Stimulated activated CD4-positive, alpha-beta T cell treated with anti-CD3 and anti-CD28 coated beads, Interleukin-12 subunit alpha, Interleukin-12 subunit beta, amount 100 ng/mL, for 48 hours (primary cell): Measurements from ENCODE around the gene SLCO1B3.
A peak's percentile ranks its signal among the peaks of the same experiment; 100 is the strongest.

Experiments used
- DNase-seq, 3 donors: peaks; one replicate each; pipeline ENCODE4 v3.0.0-alpha.2; 2020; ENCODE audit warnings: low read depth in 2 of 3, low spot score in 1 of 3

Gene SLCO1B3

DNA sequence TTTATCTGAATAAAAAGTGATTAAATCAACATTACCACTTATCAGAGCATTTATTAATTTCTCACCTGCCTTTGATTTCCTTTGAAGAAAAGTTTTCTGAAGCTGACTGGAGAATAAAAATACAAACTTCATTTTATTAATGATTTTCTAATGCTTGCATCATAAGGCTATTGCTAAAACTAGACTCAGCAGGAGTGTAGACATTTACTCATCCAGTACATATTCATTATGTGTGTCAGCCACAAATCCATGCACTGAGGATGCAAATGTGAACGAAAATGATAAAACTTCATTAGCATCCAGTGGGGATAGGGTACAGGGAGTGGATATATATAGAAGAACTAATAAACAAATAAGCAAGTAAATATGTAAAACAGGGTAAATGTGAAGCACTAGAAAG is 74.6 kb downstream of the SLCO1B3 start:
- no peak for DNase-seq

GRCh38 chr12:20885552-20885951 is 75.0 kb downstream of the SLCO1B3 start:
- DNase-seq, result no peak

- no peak for DNase-seq
These were observed 106.8 kb downstream of the SLCO1B3 start for GRCh38 chr12:20917269-20917668.

DNA sequence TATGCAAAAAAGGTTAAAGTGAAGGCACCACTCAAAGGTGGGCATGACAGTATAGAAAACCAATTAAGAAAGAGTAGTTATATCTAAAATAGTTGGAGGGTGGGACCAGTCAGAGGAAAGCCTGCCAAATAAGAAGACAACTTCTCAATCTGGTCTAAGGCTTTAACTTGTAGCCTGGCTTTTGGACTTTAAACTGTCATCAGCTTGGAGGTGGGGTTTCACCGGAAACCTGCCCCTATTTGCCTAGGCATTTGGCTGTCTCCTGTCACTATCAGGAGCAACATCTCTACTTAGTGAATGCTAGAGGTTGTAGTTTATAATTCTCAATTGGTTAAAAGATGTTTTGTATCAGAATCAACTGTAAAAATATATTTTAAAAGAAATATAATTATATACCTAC is 107.3 kb downstream of the SLCO1B3 start:
- no peak for DNase-seq

GRCh38 chr12:20931894-20932293 is 121.4 kb downstream of the SLCO1B3 start:
- DNase-seq, result no peak

DNA sequence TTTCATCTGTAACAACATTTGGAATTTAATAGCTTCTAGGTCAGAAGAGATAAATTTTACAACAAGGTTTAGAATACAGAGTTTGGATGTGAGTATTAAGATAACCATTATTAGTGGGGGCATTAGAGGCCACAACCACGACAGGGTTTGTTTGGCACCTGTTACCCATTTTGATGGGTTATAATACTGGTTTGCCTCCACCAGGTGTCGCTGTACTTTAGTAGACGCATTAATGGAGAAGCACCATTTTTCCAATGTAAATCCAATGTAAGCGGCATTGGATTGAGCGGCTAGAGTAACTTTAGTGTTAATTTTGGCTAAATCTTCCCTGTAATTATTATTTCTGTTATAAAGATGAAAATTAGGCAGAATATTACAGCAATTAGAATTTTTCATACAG is 136.2 kb downstream of the SLCO1B3 start:
- peak in 1 of 3 donors; percentile 14 for DNase-seq

GRCh38 chr12:20950248-20950647 is 139.7 kb downstream of the SLCO1B3 start:
- no peak for DNase-seq

DNA sequence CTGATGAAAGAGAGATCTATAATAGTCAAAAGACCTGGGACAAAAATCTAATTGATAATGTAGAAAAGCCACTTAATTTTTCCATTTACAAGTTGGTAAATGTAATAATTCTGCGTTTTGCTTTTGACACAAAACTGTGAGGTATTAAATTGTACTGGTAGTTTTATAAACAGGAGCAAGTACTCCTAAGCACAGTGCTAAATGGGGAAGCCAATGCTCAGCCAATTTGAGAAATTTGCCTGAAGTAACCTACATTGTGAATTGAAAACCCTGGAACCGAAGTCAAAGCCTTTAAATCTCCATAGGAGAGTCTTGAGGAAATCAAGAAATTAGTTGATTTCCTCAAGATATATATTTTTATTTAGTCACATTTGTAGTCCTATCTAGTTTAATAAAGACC is 152.8 kb downstream of the SLCO1B3 start:
- DNase-seq, result no peak

DNA sequence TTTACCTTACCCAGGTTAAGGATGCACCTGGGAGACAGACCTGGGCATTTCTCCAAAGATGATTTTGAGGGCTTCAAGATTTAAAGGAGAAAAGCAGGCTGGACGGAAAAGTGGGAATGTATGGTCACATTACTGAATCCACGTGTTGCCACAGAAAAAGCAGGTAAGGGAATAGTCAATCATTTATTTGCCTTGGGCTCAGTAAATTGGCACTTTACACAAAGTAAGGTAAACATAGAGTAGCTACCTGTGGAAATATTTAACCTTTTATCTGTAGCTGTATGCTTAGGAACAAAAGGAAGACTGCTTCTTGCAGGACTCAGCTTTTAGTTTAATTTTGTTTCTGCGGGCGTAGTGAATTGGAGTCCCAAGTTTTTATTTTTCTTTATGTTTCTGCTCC is 153.3 kb downstream of the SLCO1B3 start:
- no peak for DNase-seq
